SU-DHL-6 (cell line): ENCODE results near the gene GPR6.

Source experiments
- H2AFZ ChIP-seq: fragments of 200-600 bp; sonication (generic); 2 replicates; pipeline ENCODE4 v1.6.1; 2014; ENCODE audit warnings: low read depth, mild to moderate bottlenecking, moderate library complexity, mixed read lengths, antibody characterized with exemption, low read length; ENCODE audit not compliant: severe bottlenecking
- H3F3A ChIP-seq: fragments of 200-600 bp; shearing (Covaris generic); 2 replicates; pipeline ENCODE4 v1.6.0; 2016; ENCODE audit warnings: antibody characterized with exemption, mild to moderate bottlenecking; ENCODE audit not compliant: insufficient read depth
- H3K27ac ChIP-seq: fragments of 200-600 bp; sonication (generic); 2 replicates; pipeline ENCODE4 v1.5.1; 2016; ENCODE audit warnings: low read depth, mild to moderate bottlenecking, low read length, moderate library complexity, mixed read lengths
- H3K27me3 ChIP-seq: fragments of 200-600 bp; sonication (generic), shearing (Covaris generic); 2 replicates; pipeline ENCODE4 v1.6.0; 2014; ENCODE audit warnings: mild to moderate bottlenecking, low read length
- H3K36me3 ChIP-seq: fragments of 200-600 bp; sonication (generic); 2 replicates; pipeline ENCODE4 v1.6.1; 2014; ENCODE audit warnings: mild to moderate bottlenecking, low read length, mixed read lengths
- H3K4me2 ChIP-seq: fragments of 300-600, 200-600 bp; shearing (Covaris generic), sonication (generic); 2 replicates; pipeline ENCODE4 v1.6.0; 2014; ENCODE audit warnings: low read length, low read depth, mild to moderate bottlenecking; ENCODE audit not compliant: poor library complexity, severe bottlenecking
- H3K4me3 ChIP-seq: fragments of 200-600 bp; sonication (generic); 2 replicates; pipeline ENCODE4 v1.5.1; 2014; ENCODE audit warnings: antibody characterized with exemption, low read length, mild to moderate bottlenecking, mixed read lengths; ENCODE audit not compliant: insufficient read depth, poor library complexity, severe bottlenecking
- H3K79me2 ChIP-seq: fragments of 200-600 bp; sonication (generic); 2 replicates; pipeline ENCODE4 v1.6.1; 2014; ENCODE audit warnings: mild to moderate bottlenecking, low read length, moderate library complexity; ENCODE audit not compliant: insufficient read depth
- H3K9ac ChIP-seq: fragments of 200-600 bp; sonication (generic); 2 replicates; pipeline ENCODE4 v1.7.0; 2014; ENCODE audit warnings: mild to moderate bottlenecking, low read length
- H3K9me2 ChIP-seq: fragments of 200-600 bp; sonication (generic); replicated peaks from 2 replicates; pipeline ENCODE4 v1.6.1; 2014; ENCODE audit warnings: low read length; ENCODE audit not compliant: insufficient read depth
- H3K9me3 ChIP-seq: fragments of 200-600 bp; sonication (generic); 2 replicates; pipeline ENCODE4 v1.6.1; 2014; ENCODE audit warnings: low read length, mixed read lengths; ENCODE audit not compliant: insufficient read depth
- H4K20me1 ChIP-seq: fragments of 200-600 bp; sonication (generic); 2 replicates; pipeline ENCODE4 v1.6.1; 2014; ENCODE audit warnings: low read depth, mild to moderate bottlenecking, antibody characterized with exemption, low read length, moderate library complexity, mixed read lengths
- CTCF ChIP-seq: fragments of 200-600 bp; sonication (generic); IDR thresholded peaks from one replicate; pipeline ENCODE4 v1.5.1; 2017; ENCODE audit warnings: antibody characterized with exemption, mild to moderate bottlenecking, low read length, moderate library complexity; ENCODE audit not compliant: insufficient read depth, poor library complexity, severe bottlenecking
- EZH2phosphoT487 ChIP-seq: fragments of 200-600 bp; sonication (generic), shearing (Covaris generic); conservative IDR thresholded peaks from 2 replicates; pipeline ENCODE4 v1.6.1; 2018; ENCODE audit warnings: mild to moderate bottlenecking, antibody characterized with exemption, low read length, moderate library complexity, mixed read lengths

Gene GPR6

GRCh38 chr6:110017946-110018345 is 39.8 kb downstream of the GPR6 start:
- no peaks in the 10 kb centered on the region for H3K79me2 ChIP-seq
- H3K9me3 ChIP-seq = no peaks in the 10 kb centered on the region
- no peak overlapping the region for H3K4me3 ChIP-seq
- no peak overlapping the region for H3K4me2 ChIP-seq
- no peaks in the 10 kb centered on the region for H4K20me1 ChIP-seq
- no peaks in the 10 kb centered on the region for H3K9me2 ChIP-seq
- H3K9ac ChIP-seq = no peak overlapping the region
- no peaks in the 10 kb centered on the region for H3F3A ChIP-seq
- H2AFZ ChIP-seq = no peak overlapping the region
- no peak overlapping the region for H3K27ac ChIP-seq
- TF ChIP-seq EZH2phosphoT487 = no peak
- no peak for TF ChIP-seq CTCF
- no peaks in the 10 kb centered on the region for H3K36me3 ChIP-seq
- no peaks in the 10 kb centered on the region for H3K27me3 ChIP-seq

GRCh38 chr6:110018486-110018885 is 40.4 kb downstream of the GPR6 start:
- Histone ChIP-seq H3K9ac (no peak overlapping the region), H3K36me3 (no peaks in the 10 kb centered on the region), H3K4me2 (no peak overlapping the region), H3K27ac (no peak overlapping the region), H3K9me2 (no peaks in the 10 kb centered on the region), H3K4me3 (no peak overlapping the region), H3K27me3 (no peaks in the 10 kb centered on the region), H3K9me3 (no peaks in the 10 kb centered on the region), H3F3A (no peaks in the 10 kb centered on the region), H2AFZ (no peak overlapping the region), H3K79me2 (no peaks in the 10 kb centered on the region), H4K20me1 (no peaks in the 10 kb centered on the region)
- no peak for TF ChIP-seq CTCF
- TF ChIP-seq EZH2phosphoT487 = no peak

- Histone ChIP-seq H3K27ac (no peak overlapping the region), H3K36me3 (no peaks in the 10 kb centered on the region), H2AFZ (no peak overlapping the region), H3K79me2 (no peaks in the 10 kb centered on the region), H3K9me3 (no peaks in the 10 kb centered on the region), H3K4me2 (no peak overlapping the region), H3K9ac (no peak overlapping the region), H4K20me1 (no peaks in the 10 kb centered on the region), H3K27me3 (no peaks in the 10 kb centered on the region), H3F3A (no peaks in the 10 kb centered on the region), H3K4me3 (no peak overlapping the region), H3K9me2 (no peaks in the 10 kb centered on the region)
- TF ChIP-seq EZH2phosphoT487 = no peak
- TF ChIP-seq CTCF = no peak
Measured at GRCh38 chr6:110020888-110021287, 42.8 kb downstream of the GPR6 start.

- H3K4me2 ChIP-seq = no peak overlapping the region
- no peaks in the 10 kb centered on the region for H3K36me3 ChIP-seq
- H3K27me3 ChIP-seq = no peaks in the 10 kb centered on the region
- no peaks in the 10 kb centered on the region for H3F3A ChIP-seq
- H3K27ac ChIP-seq = no peak overlapping the region
- no peaks in the 10 kb centered on the region for H3K79me2 ChIP-seq
- no peak overlapping the region for H3K4me3 ChIP-seq
- no peaks in the 10 kb centered on the region for H4K20me1 ChIP-seq
- H3K9ac ChIP-seq = no peak overlapping the region
- TF ChIP-seq CTCF = no peak
- TF ChIP-seq EZH2phosphoT487 = no peak
- H2AFZ ChIP-seq = no peak overlapping the region
- no peaks in the 10 kb centered on the region for H3K9me3 ChIP-seq
- no peaks in the 10 kb centered on the region for H3K9me2 ChIP-seq
Measured at GRCh38 chr6:110029144-110029543, 51.0 kb downstream of the GPR6 start.
